H1 (cell line): ENCODE measurements around the gene FHL2. TPM values are rescaled to one million over a fixed set of nuclear protein-coding genes. Genes with fewer than 3 reads are reported as not detected.
A peak's percentile ranks its signal among the peaks of the same experiment; 100 is the strongest.

Experiments
- CTCF ChIA-PET: fragments of 300-600 bp; sonication (Branson Sonifier 250); formaldehyde crosslinking; loops from one replicate; lab custom pipeline; 2021; ENCODE audit not compliant: partially characterized antibody; lab: Charles Lee
- POLR2A ChIA-PET: fragments of 300-600 bp; sonication (Branson Sonifier 250); formaldehyde crosslinking; loops from one replicate; lab custom pipeline; 2021; ENCODE audit warnings: inconsistent platforms; ENCODE audit not compliant: partially characterized antibody; lab: Charles Lee
- DNase-seq, 2 experiments: peaks; one replicate each; pipeline versions ENCODE4 v3.0.0 to v3.0.0-alpha.2; 2010 to 2022; ENCODE audit warnings: low spot score in 2 of 2, low read depth in 1 of 2, mixed read lengths in 1 of 2
- FAIRE-seq: peaks from 2 replicates; lab custom pipeline; 2011; peaks lifted over from hg19 to GRCh38; lab: Jason Lieb, UNC
- H2AFZ ChIP-seq: 2 replicates; pipeline ENCODE4 v1.8.1; 2012; ENCODE audit warnings: low read length, inconsistent platforms
- H2AK5ac ChIP-seq: 2 replicates; pipeline ENCODE4 v1.6.1; 2013; ENCODE audit warnings: low read depth, low read length
- H2BK120ac ChIP-seq: replicated peaks from 2 replicates; pipeline ENCODE3; 2013; ENCODE audit warnings: low read depth, low read length, inconsistent platforms
- H2BK12ac ChIP-seq: 2 replicates; pipeline ENCODE4 v1.6.1; 2013; ENCODE audit warnings: low read depth, low read length
- H2BK15ac ChIP-seq: 2 replicates; pipeline ENCODE4 v1.6.1; 2013; ENCODE audit warnings: low read length
- H2BK20ac ChIP-seq: 2 replicates; pipeline ENCODE4 v1.6.1; 2013; ENCODE audit warnings: low read length
- H2BK5ac ChIP-seq: 2 replicates; pipeline ENCODE4 v1.6.1; 2013; ENCODE audit warnings: low read depth, low read length
- H3K14ac ChIP-seq: 2 replicates; pipeline ENCODE4 v1.6.1; 2013; ENCODE audit warnings: inconsistent platforms; ENCODE audit not compliant: insufficient read length
- H3K18ac ChIP-seq: 2 replicates; pipeline ENCODE4 v1.6.1; 2013; ENCODE audit warnings: low read length; ENCODE audit errors: extremely low read depth
- H3K23ac ChIP-seq: 2 replicates; pipeline ENCODE4 v1.6.1; 2013; ENCODE audit warnings: inconsistent platforms; ENCODE audit not compliant: insufficient read length
- H3K23me2 ChIP-seq: 2 replicates; pipeline ENCODE4 v1.6.1; 2013; ENCODE audit warnings: low read depth, low read length
- H3K27ac ChIP-seq: 2 replicates; pipeline ENCODE4 v1.6.1; 2011; ENCODE audit warnings: low read depth, low read length, inconsistent platforms
- H3K27me3 ChIP-seq, 4 experiments: replicated peaks in 1 of 4; 1 replicate in 1 of 4; 2 replicates in 3 of 4; pipeline versions ENCODE4 v1.6.1 to v1.8.1; 2011 to 2013; ENCODE audit warnings: low read length in 3 of 4, mild to moderate bottlenecking in 3 of 4, inconsistent platforms in 2 of 4, mixed read lengths in 2 of 4, moderate library complexity in 1 of 4; ENCODE audit not compliant: control insufficient read depth in 3 of 4, insufficient read depth in 3 of 4; ENCODE audit errors: extremely low read depth in 1 of 4
- H3K36me3 ChIP-seq, 4 experiments: 2 replicates each; pipeline versions ENCODE4 v1.6.1 to v1.8.1; 2011 to 2013; ENCODE audit warnings: mild to moderate bottlenecking in 4 of 4, low read length in 3 of 4, moderate library complexity in 2 of 4, control low read depth in 1 of 4, inconsistent platforms in 1 of 4; ENCODE audit not compliant: insufficient read depth in 4 of 4, control insufficient read depth in 2 of 4
- H3K4ac ChIP-seq: replicated peaks from 2 replicates; pipeline ENCODE3; 2013; ENCODE audit warnings: low read length, low read depth, mixed read lengths, inconsistent platforms; ENCODE audit not compliant: insufficient read length
- H3K4me1 ChIP-seq, 4 experiments: replicated peaks in 1 of 4; 1 replicate in 1 of 4; 2 replicates in 3 of 4; pipeline versions ENCODE4 v1.6.1 to v1.8.1; 2011 to 2013; ENCODE audit warnings: low read length in 3 of 4, inconsistent platforms in 2 of 4, mixed read lengths in 1 of 4; ENCODE audit not compliant: insufficient read depth in 4 of 4, control insufficient read depth in 3 of 4
- H3K4me2 ChIP-seq, 2 experiments: 2 replicates each; pipeline versions ENCODE4 v1.6.1 to v1.8.1; 2011 to 2013; ENCODE audit warnings: low read depth in 2 of 2, low read length in 2 of 2, control low read depth in 1 of 2, inconsistent platforms in 1 of 2, mild to moderate bottlenecking in 1 of 2; ENCODE audit not compliant: insufficient read depth in 1 of 2
- H3K4me3 ChIP-seq, 4 experiments: fragments of 200-600, 300-600 bp in 1 of 4; sonication (generic), shearing (Covaris generic), sonication (Bioruptor Twin) in 1 of 4; 2 replicates each; pipeline versions ENCODE4 v1.5.1 to v1.8.1; 2011 to 2016; ENCODE audit warnings: low read length in 4 of 4, low read depth in 3 of 4, control low read depth in 2 of 4, inconsistent platforms in 2 of 4, mild to moderate bottlenecking in 2 of 4, mixed read lengths in 1 of 4, moderate library complexity in 1 of 4; ENCODE audit not compliant: insufficient read depth in 2 of 4; ENCODE audit errors: extremely low read depth in 1 of 4
- H3K56ac ChIP-seq: replicated peaks from 2 replicates; pipeline ENCODE3; 2013; ENCODE audit warnings: low read depth, mild to moderate bottlenecking, mixed read lengths, low read length, inconsistent platforms; ENCODE audit not compliant: insufficient read length
- H3K79me1 ChIP-seq: 2 replicates; pipeline ENCODE4 v1.6.1; 2013; ENCODE audit warnings: low read depth, low read length, control low read depth
- H3K79me2 ChIP-seq, 2 experiments: 2 replicates each; pipeline versions ENCODE4 v1.6.1 to v1.8.1; 2012 to 2013; ENCODE audit warnings: low read length in 2 of 2, mild to moderate bottlenecking in 2 of 2, inconsistent platforms in 1 of 2; ENCODE audit not compliant: insufficient read depth in 2 of 2, control insufficient read depth in 1 of 2
- H3K9ac ChIP-seq, 4 experiments: replicated peaks in 1 of 4; 1 replicate in 1 of 4; 2 replicates in 3 of 4; pipeline versions ENCODE4 v1.6.1 to v1.8.1; 2011 to 2013; ENCODE audit warnings: low read depth in 3 of 4, low read length in 3 of 4, control low read depth in 2 of 4, mild to moderate bottlenecking in 2 of 4, moderate library complexity in 2 of 4, inconsistent platforms in 1 of 4; ENCODE audit errors: extremely low read depth in 1 of 4
- H3K9me3 ChIP-seq, 2 experiments: 2 replicates each; pipeline versions ENCODE4 v1.6.1 to v1.8.1; 2012 to 2013; ENCODE audit warnings: mild to moderate bottlenecking in 2 of 2, moderate library complexity in 2 of 2, control low read depth in 1 of 2, inconsistent platforms in 1 of 2, low read depth in 1 of 2, low read length in 1 of 2, mixed read lengths in 1 of 2; ENCODE audit not compliant: insufficient read depth in 2 of 2
- H4K20me1 ChIP-seq, 2 experiments: replicated peaks in 1 of 2; 2 replicates each; pipeline versions ENCODE3 to v1.8.1; 2011 to 2013; ENCODE audit warnings: inconsistent platforms in 2 of 2, low read length in 2 of 2, mild to moderate bottlenecking in 1 of 2; ENCODE audit not compliant: insufficient read depth in 2 of 2, control insufficient read depth in 1 of 2
- H4K5ac ChIP-seq: 2 replicates; pipeline ENCODE4 v1.6.1; 2013; ENCODE audit warnings: low read length, low read depth, mixed read lengths, inconsistent platforms; ENCODE audit not compliant: insufficient read length
- H4K8ac ChIP-seq: 2 replicates; pipeline ENCODE4 v1.8.0; 2013; ENCODE audit warnings: mild to moderate bottlenecking, moderate library complexity, low read length, inconsistent platforms; ENCODE audit not compliant: insufficient read depth; ENCODE audit errors: extremely low read depth
- H4K91ac ChIP-seq: replicated peaks from 2 replicates; pipeline ENCODE3; 2013; ENCODE audit warnings: low read length, mixed read lengths, inconsistent platforms; ENCODE audit not compliant: insufficient read length
- ASH2L ChIP-seq: fragments of 200-600, 300-600 bp; sonication (generic); IDR thresholded peaks from one replicate; pipeline ENCODE4 v1.7.1; 2017; ENCODE audit warnings: low read length
- EP300 ChIP-seq, 2 experiments: IDR thresholded peaks; 1 replicate in 1 of 2; 2 replicates in 1 of 2; pipeline ENCODE4 v1.6.1; 2011 to 2012; ENCODE audit warnings: low read depth in 2 of 2, low read length in 2 of 2, mild to moderate bottlenecking in 2 of 2, borderline replicate concordance in 1 of 2, inconsistent platforms in 1 of 2, moderate library complexity in 1 of 2
- SP1 ChIP-seq: IDR thresholded peaks from 2 replicates; pipeline ENCODE4 v1.6.1; 2011; ENCODE audit warnings: low read depth, low read length
- SRF ChIP-seq: IDR thresholded peaks from 2 replicates; pipeline ENCODE4 v1.6.1; 2011; ENCODE audit warnings: mild to moderate bottlenecking, low read depth, low read length, moderate library complexity
- TAF1 ChIP-seq: IDR thresholded peaks from 2 replicates; pipeline ENCODE4 v1.6.1; 2011; ENCODE audit warnings: mild to moderate bottlenecking, low read depth, low read length
- TEAD4 ChIP-seq: IDR thresholded peaks from 2 replicates; pipeline ENCODE4 v1.6.1; 2012; ENCODE audit warnings: low read depth, low read length, inconsistent platforms, mixed read lengths
- YY1 ChIP-seq: IDR thresholded peaks from 2 replicates; pipeline ENCODE4 v1.6.1; 2011; ENCODE audit warnings: low read depth, mild to moderate bottlenecking, low read length
- WGBS, 2 experiments: shearing (Covaris generic) in 1 of 2; methylation state at CpG; one replicate each; pipeline versions ENCODE4 v1.1.6 to v1.1.7; 2013 to 2015; ENCODE audit warnings: low lambda C conversion rate in 2 of 2, mixed read lengths in 2 of 2, inconsistent platforms in 1 of 2, low coverage in 1 of 2, missing lambda C conversion rate in 1 of 2; ENCODE audit not compliant: insufficient replicate concordance in 2 of 2, insufficient coverage in 1 of 2, insufficient read length in 1 of 2; ENCODE audit errors: extremely low coverage in 1 of 2, missing lambda C conversion rate in 1 of 2; 5-methylcytosine and 5-hydroxymethylcytosine counted together
- polyA plus RNA-seq, 7 experiments: library from polyadenylated mRNA; depleted of rRNA in 3 of 7; stranded (reverse) in 5 of 7; unstranded in 2 of 7; fragments of >200 nt in 5 of 7; fragments of 200-250 nt in 2 of 7; gene quantifications; 1 replicate in 5 of 7; 2 replicates in 1 of 7; 4 replicates in 1 of 7; pipeline versions ENCODE4 v1.2.1 to v1.2.3, GENCODE V29; 2011 to 2013; ENCODE audit warnings: missing spikeins in 2 of 7, mixed read lengths in 2 of 7
- total RNA-seq: library from RNA; stranded (reverse); fragmentation: NEBNext Ultra II Directional; extraction: Animal tissue kit (Norgen Biotek cat#: 25700); gene quantifications from 2 replicates; pipeline ENCODE4 v1.2.1, GENCODE V29; 2021
- TF ChIP-seq, protein P1 (sequence below): IDR thresholded peaks from 2 replicates; pipeline ENCODE4 v1.6.1; 2012; ENCODE audit warnings: inconsistent platforms
- TF ChIP-seq, protein P2 (sequence below): IDR thresholded peaks from 2 replicates; pipeline ENCODE4 v1.6.1; 2012; ENCODE audit warnings: low read length, inconsistent platforms

Gene FHL2
- total and polyA plus RNA-seq, 2 of the 8 experiments (the other 6 are each of a cell fraction or from before 2014, with no cell fraction given): 33.2 to 64.3 TPM

DNA sequence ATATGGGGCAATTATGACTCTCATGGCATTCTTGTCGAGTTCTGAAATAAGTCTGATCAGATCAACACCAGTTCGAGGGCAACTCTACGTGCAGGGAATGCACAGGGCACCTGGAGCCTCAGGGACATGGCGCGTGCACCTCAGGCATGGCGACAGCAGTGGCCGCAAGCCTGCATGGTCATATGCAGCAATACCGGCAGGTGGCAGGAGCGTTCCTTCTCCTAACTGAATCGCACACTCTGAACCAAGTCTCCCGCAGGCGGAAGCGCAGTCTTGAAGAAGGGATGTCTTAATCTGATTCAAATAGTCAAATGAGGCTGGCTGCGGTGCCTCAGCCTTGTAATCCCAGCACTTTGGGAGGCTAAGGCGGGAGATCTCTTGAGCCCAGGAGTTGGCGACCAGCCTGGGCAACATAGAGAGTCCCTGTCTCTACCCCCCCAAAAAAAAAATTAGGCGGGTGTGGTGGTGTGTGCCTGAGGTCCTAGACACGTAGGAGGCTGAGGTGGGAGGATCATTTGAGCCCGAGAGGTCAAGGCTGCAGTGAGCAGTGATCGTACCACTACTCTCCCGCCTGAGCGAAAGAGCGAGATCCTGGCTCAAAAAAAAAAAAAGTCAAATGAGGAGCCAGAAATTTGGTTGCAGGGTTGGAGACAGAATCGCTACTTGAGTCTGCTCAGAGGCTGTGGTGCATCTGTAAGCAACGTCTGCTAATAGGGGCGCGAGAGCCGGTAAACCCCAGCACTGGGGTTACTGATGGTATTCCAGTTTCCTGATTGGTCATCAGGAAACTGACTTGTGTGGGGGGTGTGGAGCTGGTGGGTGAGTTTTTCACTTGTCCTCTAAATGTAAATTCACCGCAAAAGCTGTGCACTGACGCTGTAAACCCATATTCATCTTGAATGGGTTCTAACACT, 28.8 kb downstream of the FHL2 start:
- DNase-seq: peak; percentile 75 to 89
- H3K9me3 ChIP-seq: no peaks in the 10 kb centered on the region
- no peaks in the 10 kb centered on the region for H3K27me3 ChIP-seq
- H4K8ac ChIP-seq: peak overlapping the region; percentile 11; the same call in 1 of the 2 replicates
- H3K79me1 ChIP-seq: no peaks in the 10 kb centered on the region
- WGBS, 2 experiments: 60% methylated on average over 30 of the region's 30 CpGs; no CpG with 5 or more reads in 1 of the 2 experiments
- ChIA-PET CTCF (interaction anchor here (0.6 to 7.2 kb wide), 17 partner anchors 8 to 191 kb away, joined by 3 to 122 read pairs (median 4); partner anchors contain the start of gene FHL2), POLR2A (no interaction called here)
- no peaks in the 10 kb centered on the region for H3K4me1 ChIP-seq
- H3K4me3 ChIP-seq: no peak overlapping the region
- no peak overlapping the region for H2BK15ac ChIP-seq
- H2BK120ac ChIP-seq: no peak overlapping the region
- no peak overlapping the region for H2BK12ac ChIP-seq
- no peak overlapping the region for H4K5ac ChIP-seq
- no peak overlapping the region for H3K27ac ChIP-seq
- H3K56ac ChIP-seq: no peak overlapping the region
- no peak overlapping the region for H2BK5ac ChIP-seq
- no peak overlapping the region for H3K4ac ChIP-seq
- H3K18ac ChIP-seq: no peak overlapping the region
- no peaks in the 10 kb centered on the region for H3K23me2 ChIP-seq
- H2AFZ ChIP-seq: no peak overlapping the region
- H3K9ac ChIP-seq: no peak overlapping the region
- H2BK20ac ChIP-seq: no peak overlapping the region
- peak; percentile 55 for FAIRE-seq
- H3K36me3 ChIP-seq: peaks cover 0 to 18% (median 7%) of the 10 kb centered on the region in 4 experiments; a peak in 6 of 8 replicates
- no peak overlapping the region for H2AK5ac ChIP-seq
- peaks cover 0 to 2% of the 10 kb centered on the region in 2 experiments for H4K20me1 ChIP-seq
- no peak overlapping the region for H3K4me2 ChIP-seq
- H4K91ac ChIP-seq: no peak overlapping the region
- no peaks in the 10 kb centered on the region for H3K79me2 ChIP-seq
- H3K14ac ChIP-seq: no peak overlapping the region
- no peak overlapping the region for H3K23ac ChIP-seq
- TF ChIP-seq, protein P1, sequence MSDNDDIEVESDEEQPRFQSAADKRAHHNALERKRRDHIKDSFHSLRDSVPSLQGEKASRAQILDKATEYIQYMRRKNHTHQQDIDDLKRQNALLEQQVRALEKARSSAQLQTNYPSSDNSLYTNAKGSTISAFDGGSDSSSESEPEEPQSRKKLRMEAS: peak; percentile 60
- TF ChIP-seq SRF (no peak), TAF1 (no peak), SP1 (no peak), EP300 (IDR thresholded peaks at IDR 0.05; ENCODE audit: borderline replicate concordance in 1 of 2, low read depth in 2 of 2, low read length in 2 of 2) (no peak), YY1 (peak; percentile 76), ASH2L (no peak), TEAD4 (peak; percentile 39; the same call in 1 of the 2 replicates)
- TF ChIP-seq, protein P2, sequence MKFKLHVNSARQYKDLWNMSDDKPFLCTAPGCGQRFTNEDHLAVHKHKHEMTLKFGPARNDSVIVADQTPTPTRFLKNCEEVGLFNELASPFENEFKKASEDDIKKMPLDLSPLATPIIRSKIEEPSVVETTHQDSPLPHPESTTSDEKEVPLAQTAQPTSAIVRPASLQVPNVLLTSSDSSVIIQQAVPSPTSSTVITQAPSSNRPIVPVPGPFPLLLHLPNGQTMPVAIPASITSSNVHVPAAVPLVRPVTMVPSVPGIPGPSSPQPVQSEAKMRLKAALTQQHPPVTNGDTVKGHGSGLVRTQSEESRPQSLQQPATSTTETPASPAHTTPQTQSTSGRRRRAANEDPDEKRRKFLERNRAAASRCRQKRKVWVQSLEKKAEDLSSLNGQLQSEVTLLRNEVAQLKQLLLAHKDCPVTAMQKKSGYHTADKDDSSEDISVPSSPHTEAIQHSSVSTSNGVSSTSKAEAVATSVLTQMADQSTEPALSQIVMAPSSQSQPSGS: no peak
